ENCODE data around the gene AQP12B.

Gene AQP12B

DNA sequence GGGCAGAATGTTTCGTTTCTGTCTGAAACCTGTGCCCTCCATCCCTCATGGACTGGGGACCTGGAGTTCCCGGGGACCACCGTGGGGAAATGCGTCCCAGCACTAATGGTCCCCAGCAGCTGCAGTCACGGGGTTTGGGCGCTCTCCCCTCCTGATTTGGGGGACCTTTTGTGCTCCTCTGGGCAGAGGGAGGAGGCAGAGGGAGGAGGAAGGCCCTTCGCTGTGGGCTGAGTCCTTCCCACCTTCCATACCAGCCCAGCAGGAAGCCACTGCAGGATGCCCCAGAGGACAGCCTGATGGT, 54.2 kb downstream of the AQP12B start:
- TF ChIP-seq, protein P1, sequence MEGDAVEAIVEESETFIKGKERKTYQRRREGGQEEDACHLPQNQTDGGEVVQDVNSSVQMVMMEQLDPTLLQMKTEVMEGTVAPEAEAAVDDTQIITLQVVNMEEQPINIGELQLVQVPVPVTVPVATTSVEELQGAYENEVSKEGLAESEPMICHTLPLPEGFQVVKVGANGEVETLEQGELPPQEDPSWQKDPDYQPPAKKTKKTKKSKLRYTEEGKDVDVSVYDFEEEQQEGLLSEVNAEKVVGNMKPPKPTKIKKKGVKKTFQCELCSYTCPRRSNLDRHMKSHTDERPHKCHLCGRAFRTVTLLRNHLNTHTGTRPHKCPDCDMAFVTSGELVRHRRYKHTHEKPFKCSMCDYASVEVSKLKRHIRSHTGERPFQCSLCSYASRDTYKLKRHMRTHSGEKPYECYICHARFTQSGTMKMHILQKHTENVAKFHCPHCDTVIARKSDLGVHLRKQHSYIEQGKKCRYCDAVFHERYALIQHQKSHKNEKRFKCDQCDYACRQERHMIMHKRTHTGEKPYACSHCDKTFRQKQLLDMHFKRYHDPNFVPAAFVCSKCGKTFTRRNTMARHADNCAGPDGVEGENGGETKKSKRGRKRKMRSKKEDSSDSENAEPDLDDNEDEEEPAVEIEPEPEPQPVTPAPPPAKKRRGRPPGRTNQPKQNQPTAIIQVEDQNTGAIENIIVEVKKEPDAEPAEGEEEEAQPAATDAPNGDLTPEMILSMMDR (conservative IDR thresholded peaks at IDR 0.05), result no peak
- H3K27ac ChIP-seq, result no peak overlapping the region

DNA sequence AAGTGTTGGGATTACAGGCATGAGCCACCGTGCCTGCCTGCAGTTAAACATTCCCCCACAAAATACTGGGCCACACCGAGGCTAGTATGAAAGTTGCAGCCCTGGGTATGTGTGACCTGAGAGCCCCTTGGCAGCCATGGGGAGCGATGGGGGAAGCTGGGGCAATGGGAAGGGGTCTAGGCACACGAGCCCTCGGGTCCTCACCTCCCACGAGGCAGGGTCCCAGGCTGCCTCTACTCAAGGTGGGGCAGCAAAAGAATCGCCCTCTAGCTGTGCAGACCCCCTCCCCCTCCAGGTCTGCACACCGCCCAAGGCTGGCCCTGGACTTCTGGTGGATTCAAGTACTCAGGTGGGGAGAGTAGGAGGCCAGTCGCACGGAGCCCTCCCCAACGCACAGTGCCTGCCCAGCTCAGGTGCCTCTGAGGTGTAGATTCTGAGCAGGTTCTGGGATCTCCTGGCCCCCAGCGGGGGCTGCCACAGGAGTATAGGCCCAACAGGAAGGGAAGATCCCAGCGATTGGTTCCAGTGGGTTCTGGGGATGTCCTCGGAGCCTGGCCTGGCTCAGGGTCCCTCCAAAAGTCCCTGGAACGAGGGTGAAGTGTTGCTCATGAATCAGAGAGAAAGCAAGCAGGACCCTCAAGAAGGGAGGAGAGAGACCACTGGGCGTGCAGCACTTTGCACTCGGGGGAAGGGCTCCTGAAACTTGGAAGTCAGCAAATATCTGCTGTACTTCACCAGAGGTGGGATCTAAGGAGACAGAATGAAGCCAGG, 54.8 kb downstream of the AQP12B start:
- H3K27ac ChIP-seq, result no peak overlapping the region

DNA sequence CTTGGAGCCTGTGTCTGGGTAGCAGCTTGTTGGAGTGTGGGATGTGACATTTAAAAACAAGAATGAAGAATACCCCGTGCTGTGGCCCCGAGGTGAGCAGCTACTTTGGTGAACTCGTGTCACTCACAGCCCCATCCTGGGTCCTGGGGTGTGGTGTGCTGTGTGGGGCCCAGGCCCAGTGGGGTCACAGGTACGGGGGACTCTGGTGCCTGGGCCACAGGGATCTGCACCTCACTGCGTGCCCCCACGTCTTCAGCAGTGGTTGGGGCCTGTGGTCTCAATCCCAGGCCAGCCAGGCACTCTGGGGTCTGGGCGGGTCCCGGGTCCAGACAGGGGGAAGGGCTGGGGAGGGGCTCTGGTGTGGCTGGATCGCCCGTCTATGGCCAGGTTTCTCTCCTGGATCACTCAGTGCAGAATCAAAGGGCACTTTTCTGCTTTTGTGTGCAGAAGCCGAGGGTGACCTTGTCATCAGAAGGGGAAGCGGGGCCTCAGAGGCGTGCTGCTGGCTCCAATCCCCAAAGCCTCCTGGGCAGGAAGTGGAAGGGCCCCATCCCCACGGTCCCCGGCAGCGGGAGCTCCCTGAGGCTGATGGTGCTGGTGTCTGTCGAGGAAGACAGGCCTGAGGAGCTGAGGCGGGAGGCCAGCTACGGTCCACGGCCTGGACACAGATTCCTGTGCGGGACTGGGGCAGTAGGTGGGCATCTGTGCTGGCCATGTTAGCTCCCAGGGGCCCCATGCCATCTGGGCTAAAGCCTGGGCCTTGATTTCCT, 56.0 kb downstream of the AQP12B start:
- H3K27ac ChIP-seq, result no peak overlapping the region
- TF ChIP-seq, protein P1 (conservative IDR thresholded peaks at IDR 0.05), result no peak

More for the DNA sequence above, 54.8 kb downstream of the AQP12B start:
- TF ChIP-seq, protein P1 (conservative IDR thresholded peaks at IDR 0.05), result no peak

All from VCaP (cell line).